ENCODE results near the gene BPIFB2.

GRCh38 chr20:32989507-32990283 lies 17.8 kb upstream of the BPIFB2 start:
- no peak for TF ChIP-seq CTCF (IDR thresholded peaks at IDR 0.05)
- no peak for TF ChIP-seq POLR2A (IDR thresholded peaks at IDR 0.05)

Data from thyroid gland (tissue), 4 donors.